Measurements from ENCODE around the gene CYGB. TPM values are rescaled to one million over a fixed set of nuclear protein-coding genes. Genes with fewer than 3 reads are reported as not detected.

Gene CYGB
- total and polyA plus RNA-seq, 9 of the 15 experiments (the other 6 are each of a cell fraction or from before 2014, with no cell fraction given): 0.08 to 0.95 (median 0.18) TPM; not detected in 5

GRCh38 chr17:76577876-76578275, 40.4 kb upstream of the CYGB start (continued):
- TF ChIP-seq REST (IDR thresholded peaks at IDR 0.05; ENCODE audit: borderline replicate concordance) (no peak), REST (CRISPR knock-in tag; IDR thresholded peaks at IDR 0.05; ENCODE audit: low read depth) (no peak), JUND (IDR thresholded peaks at IDR 0.05; ENCODE audit: borderline replicate concordance, low read depth, low read length) (peak; percentile 55; the same call in 1 of the 2 replicates), JUND (tag; IDR thresholded peaks at IDR 0.05; ENCODE audit: borderline replicate concordance, low read depth, low read length) (no peak; the same call in 2 of the 3 replicates), ATF7 (IDR thresholded peaks at IDR 0.05) (0 out of 2 replicates have a peak, but pooled peaks have one; percentile 16), FOSL1 (tag; conservative IDR thresholded peaks at IDR 0.05) (peak; percentile 48), MYC (IDR thresholded peaks at IDR 0.05; ENCODE audit: low read depth, low read length) (peak; percentile 72), MYC (CRISPR knock-in tag; IDR thresholded peaks at IDR 0.05; ENCODE audit: borderline replicate concordance, low read depth) (no peak)
- TF ChIP-seq, protein P1, sequence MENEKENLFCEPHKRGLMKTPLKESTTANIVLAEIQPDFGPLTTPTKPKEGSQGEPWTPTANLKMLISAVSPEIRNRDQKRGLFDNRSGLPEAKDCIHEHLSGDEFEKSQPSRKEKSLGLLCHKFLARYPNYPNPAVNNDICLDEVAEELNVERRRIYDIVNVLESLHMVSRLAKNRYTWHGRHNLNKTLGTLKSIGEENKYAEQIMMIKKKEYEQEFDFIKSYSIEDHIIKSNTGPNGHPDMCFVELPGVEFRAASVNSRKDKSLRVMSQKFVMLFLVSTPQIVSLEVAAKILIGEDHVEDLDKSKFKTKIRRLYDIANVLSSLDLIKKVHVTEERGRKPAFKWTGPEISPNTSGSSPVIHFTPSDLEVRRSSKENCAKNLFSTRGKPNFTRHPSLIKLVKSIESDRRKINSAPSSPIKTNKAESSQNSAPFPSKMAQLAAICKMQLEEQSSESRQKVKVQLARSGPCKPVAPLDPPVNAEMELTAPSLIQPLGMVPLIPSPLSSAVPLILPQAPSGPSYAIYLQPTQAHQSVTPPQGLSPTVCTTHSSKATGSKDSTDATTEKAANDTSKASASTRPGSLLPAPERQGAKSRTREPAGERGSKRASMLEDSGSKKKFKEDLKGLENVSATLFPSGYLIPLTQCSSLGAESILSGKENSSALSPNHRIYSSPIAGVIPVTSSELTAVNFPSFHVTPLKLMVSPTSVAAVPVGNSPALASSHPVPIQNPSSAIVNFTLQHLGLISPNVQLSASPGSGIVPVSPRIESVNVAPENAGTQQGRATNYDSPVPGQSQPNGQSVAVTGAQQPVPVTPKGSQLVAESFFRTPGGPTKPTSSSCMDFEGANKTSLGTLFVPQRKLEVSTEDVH (IDR thresholded peaks at IDR 0.05; ENCODE audit: low read depth, partially characterized antibody): no peak
- TF ChIP-seq, protein P2, sequence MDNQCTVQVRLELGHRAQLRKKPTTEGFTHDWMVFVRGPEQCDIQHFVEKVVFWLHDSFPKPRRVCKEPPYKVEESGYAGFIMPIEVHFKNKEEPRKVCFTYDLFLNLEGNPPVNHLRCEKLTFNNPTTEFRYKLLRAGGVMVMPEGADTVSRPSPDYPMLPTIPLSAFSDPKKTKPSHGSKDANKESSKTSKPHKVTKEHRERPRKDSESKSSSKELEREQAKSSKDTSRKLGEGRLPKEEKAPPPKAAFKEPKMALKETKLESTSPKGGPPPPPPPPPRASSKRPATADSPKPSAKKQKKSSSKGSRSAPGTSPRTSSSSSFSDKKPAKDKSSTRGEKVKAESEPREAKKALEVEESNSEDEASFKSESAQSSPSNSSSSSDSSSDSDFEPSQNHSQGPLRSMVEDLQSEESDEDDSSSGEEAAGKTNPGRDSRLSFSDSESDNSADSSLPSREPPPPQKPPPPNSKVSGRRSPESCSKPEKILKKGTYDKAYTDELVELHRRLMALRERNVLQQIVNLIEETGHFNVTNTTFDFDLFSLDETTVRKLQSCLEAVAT (IDR thresholded peaks at IDR 0.05): no peak
- TF ChIP-seq, protein P3, sequence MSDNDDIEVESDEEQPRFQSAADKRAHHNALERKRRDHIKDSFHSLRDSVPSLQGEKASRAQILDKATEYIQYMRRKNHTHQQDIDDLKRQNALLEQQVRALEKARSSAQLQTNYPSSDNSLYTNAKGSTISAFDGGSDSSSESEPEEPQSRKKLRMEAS (CRISPR knock-in tag; IDR thresholded peaks at IDR 0.05): peak; percentile 81

All from K562 (cell line).